ENCODE data around the gene ZNF302. TPM values are rescaled to one million over a fixed set of nuclear protein-coding genes. Genes with fewer than 3 reads are reported as not detected.

The ZNF302 gene
- total RNA-seq, 1 donor from 2014 or later: 24.1 TPM

GRCh38 chr19:34731964-34732363 is 54.5 kb downstream of the ZNF302 start:
- DNase-seq (ENCODE audit: low spot score): no peak

DNA sequence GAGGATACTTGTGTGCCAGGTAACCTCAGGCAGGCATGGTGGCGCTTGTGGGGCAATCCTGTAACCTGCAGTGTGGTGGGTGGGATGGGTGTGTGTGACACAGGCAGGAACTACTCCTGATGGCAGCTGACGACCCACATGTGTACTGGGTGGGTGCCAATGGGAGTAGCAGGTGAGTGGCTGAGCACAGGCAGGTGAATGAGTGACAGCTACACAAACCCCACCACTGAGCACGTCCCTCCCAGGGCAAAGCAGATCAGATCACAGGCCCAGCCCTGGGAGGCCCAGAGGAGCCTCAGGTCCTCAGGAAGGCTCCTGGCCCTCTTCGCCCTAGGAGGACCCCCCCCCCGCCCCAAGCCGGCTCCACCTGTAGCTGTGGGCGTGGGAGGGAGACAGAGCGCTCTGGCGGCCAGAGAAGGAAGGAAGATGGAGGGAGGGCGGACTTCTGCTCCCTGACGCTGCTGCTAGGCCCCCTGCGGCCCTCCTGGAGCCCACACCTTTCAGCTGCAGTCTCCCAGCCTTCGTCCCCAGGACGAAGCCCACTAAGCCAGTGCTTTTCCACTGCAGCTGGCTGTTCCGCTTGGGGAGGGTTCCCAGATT is 55.2 kb downstream of the ZNF302 start:
- no peak for DNase-seq (ENCODE audit: low spot score)

DNA sequence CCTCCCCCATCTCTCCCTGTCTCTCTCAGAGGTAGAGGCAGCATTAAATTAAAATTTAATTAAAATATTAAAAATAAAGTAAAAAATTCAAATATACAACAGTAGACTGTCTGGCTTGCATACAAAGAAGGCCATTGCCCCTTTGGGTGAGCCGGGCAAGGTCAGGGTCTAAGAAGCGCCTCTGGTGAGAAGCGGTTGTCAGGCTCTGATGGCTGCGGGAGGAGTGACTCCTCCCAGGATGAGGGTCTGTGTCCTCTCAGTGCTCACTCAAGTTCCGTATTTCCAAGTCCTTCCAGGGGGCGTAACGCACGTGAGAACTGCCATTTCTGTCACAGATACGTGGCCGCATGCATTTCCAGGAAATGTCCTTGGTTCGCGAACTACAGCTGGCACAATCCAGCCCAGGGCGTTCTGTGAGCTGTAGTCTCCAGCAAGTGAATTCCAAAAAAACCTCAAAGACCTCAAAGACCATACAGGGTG is 55.8 kb downstream of the ZNF302 start:
- no peak for DNase-seq (ENCODE audit: low spot score)

GRCh38 chr19:34733746-34734536 is 56.5 kb downstream of the ZNF302 start, which contains the start of gene ZNF181:
Gene ZNF181 (plus strand): TSS chr19:34734243. CDS start chr19:34735038, 795 bp downstream.
- DNase-seq (ENCODE audit: low spot score): peak; percentile 96

GRCh38 chr19:34734537-34735103 is 57.1 kb downstream of the ZNF302 start:
- DNase-seq (ENCODE audit: low spot score): no peak

Other genes with a start within 250 kb of the ZNF302 start
- 87.2 TPM for gene UBA2, start 249.3 kb upstream of the ZNF302 start, total RNA-seq (ENCODE audit: insufficient read depth, low replicate concordance)
- gene WTIP, start 195.9 kb upstream of the ZNF302 start, total RNA-seq (ENCODE audit: insufficient read depth, low replicate concordance): 51.5 TPM
- gene SCGB2B2, start 519 bp upstream of the ZNF302 start, total RNA-seq (ENCODE audit: insufficient read depth, low replicate concordance): not detected
- 53.9 TPM for gene ZNF181, start 56.6 kb downstream of the ZNF302 start, total RNA-seq (ENCODE audit: insufficient read depth, low replicate concordance)
- gene ZNF599, start 95.5 kb downstream of the ZNF302 start, total RNA-seq (ENCODE audit: insufficient read depth, low replicate concordance): 7.2 TPM
- gene ZNF30, start 249.2 kb downstream of the ZNF302 start, total RNA-seq (ENCODE audit: insufficient read depth, low replicate concordance): 5.5 TPM